ENCODE data around the gene SGSH. TPM values are rescaled to one million over a fixed set of nuclear protein-coding genes. Genes with fewer than 3 reads are reported as not detected.

SGSH gene
- total RNA-seq, 1 experiment from 2014 or later = 42.8 TPM

DNA sequence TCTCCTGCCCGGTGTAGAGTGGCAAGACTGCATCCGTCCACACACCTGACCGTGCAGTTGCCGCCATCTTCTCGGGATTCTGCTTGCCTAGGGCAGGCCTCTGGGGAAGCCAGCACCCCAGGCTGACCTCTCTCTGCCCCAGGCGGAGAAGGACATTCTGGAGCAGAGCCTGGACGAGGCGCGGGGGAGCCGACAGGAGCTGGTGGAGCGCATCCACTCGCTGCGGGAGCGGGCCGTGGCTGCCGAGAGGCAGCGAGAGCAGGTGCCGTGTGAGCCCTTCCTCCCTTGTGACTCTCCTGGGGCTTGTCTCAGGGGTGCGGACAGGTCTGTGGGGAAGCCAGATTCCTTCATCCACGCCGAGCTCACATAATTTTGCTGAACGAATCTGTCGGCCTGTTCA lies 30.5 kb downstream of the SGSH start:
- POLR2A ChIA-PET = no interaction called here
- BruUV-seq (replicated peaks) = no TSS peak

DNA sequence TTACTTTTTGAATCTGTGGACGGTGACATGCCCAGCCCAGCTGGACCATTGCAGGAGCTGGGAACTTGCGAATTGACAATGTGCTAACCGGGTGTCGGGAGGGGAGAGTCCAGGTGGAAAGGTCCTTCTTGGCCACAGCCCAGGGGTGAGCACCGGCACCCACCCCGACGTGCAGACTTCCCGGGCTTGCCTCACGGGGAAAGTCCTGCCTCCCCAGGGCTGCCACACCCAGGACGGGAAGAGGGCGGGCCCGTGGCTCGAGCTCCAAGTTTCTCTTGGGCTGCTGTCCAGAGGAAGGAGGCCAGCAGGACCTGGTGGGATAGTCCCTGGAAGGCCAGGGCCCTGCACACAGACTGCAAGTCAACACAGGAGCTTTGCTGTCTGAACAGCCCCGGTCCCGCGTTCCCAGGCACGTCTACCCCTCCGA lies 32.6 kb downstream of the SGSH start:
- TF ChIP-seq, protein P1, sequence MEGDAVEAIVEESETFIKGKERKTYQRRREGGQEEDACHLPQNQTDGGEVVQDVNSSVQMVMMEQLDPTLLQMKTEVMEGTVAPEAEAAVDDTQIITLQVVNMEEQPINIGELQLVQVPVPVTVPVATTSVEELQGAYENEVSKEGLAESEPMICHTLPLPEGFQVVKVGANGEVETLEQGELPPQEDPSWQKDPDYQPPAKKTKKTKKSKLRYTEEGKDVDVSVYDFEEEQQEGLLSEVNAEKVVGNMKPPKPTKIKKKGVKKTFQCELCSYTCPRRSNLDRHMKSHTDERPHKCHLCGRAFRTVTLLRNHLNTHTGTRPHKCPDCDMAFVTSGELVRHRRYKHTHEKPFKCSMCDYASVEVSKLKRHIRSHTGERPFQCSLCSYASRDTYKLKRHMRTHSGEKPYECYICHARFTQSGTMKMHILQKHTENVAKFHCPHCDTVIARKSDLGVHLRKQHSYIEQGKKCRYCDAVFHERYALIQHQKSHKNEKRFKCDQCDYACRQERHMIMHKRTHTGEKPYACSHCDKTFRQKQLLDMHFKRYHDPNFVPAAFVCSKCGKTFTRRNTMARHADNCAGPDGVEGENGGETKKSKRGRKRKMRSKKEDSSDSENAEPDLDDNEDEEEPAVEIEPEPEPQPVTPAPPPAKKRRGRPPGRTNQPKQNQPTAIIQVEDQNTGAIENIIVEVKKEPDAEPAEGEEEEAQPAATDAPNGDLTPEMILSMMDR (IDR thresholded peaks at IDR 0.05; ENCODE audit: insufficient read depth in 1 of 2, low read depth in 1 of 2, low read length in 1 of 2, severe bottlenecking in 1 of 2, unreplicated experiment in 1 of 2) = no peak
- no peaks in the 10 kb centered on the region for H3K36me3 Mint-ChIP-seq (ENCODE audit: insufficient read depth, unreplicated experiment)
- ChIA-PET POLR2A (no interaction called here), CTCF (no interaction called here)
- intact Hi-C loops (cut with micrococcal nuclease; ENCODE audit: unreplicated experiment) = no loop called here
- Histone ChIP-seq H3K36me3 (ENCODE audit: control insufficient read depth, insufficient read depth, low read length) (no peaks in the 10 kb centered on the region), H3K27me3 (replicated peaks; ENCODE audit: control insufficient read depth, insufficient read depth, low read length) (no peaks in the 10 kb centered on the region), H3K9me3 (no peaks in the 10 kb centered on the region), H3K4me3 (ENCODE audit: low read depth, low read length) (no peak overlapping the region), H3K4me1 (no peaks in the 10 kb centered on the region)
- no peak overlapping the region for H3K27ac Mint-ChIP-seq (ENCODE audit: unreplicated experiment)
- H3K4me3 Mint-ChIP-seq (ENCODE audit: unreplicated experiment) = no peak overlapping the region
- no peaks in the 10 kb centered on the region for H3K9me3 Mint-ChIP-seq (ENCODE audit: unreplicated experiment)
- no peaks in the 10 kb centered on the region for H3K4me1 Mint-ChIP-seq (ENCODE audit: low read depth, unreplicated experiment)
- no peak for DNase-seq
- H3K27me3 Mint-ChIP-seq (ENCODE audit: insufficient read depth, unreplicated experiment) = no peaks in the 10 kb centered on the region
- BruUV-seq (replicated peaks) = no TSS peak

More for the DNA sequence above, 30.5 kb downstream of the SGSH start:
- Histone ChIP-seq H3K4me1 (no peaks in the 10 kb centered on the region), H3K9me3 (no peaks in the 10 kb centered on the region), H3K4me3 (ENCODE audit: low read depth, low read length) (no peak overlapping the region), H3K36me3 (ENCODE audit: control insufficient read depth, insufficient read depth, low read length) (no peaks in the 10 kb centered on the region), H3K27me3 (replicated peaks; ENCODE audit: control insufficient read depth, insufficient read depth, low read length) (no peaks in the 10 kb centered on the region)
- Mint-ChIP-seq H3K4me1 (ENCODE audit: low read depth, unreplicated experiment) (no peaks in the 10 kb centered on the region), H3K4me3 (ENCODE audit: unreplicated experiment) (no peak overlapping the region), H3K9me3 (ENCODE audit: unreplicated experiment) (no peaks in the 10 kb centered on the region), H3K27ac (ENCODE audit: unreplicated experiment) (no peak overlapping the region), H3K27me3 (ENCODE audit: insufficient read depth, unreplicated experiment) (no peaks in the 10 kb centered on the region), H3K36me3 (ENCODE audit: insufficient read depth, unreplicated experiment) (no peaks in the 10 kb centered on the region)
- TF ChIP-seq, protein P1 (IDR thresholded peaks at IDR 0.05; ENCODE audit: insufficient read depth in 1 of 2, low read depth in 1 of 2, low read length in 1 of 2, severe bottlenecking in 1 of 2, unreplicated experiment in 1 of 2) = no peak
- intact Hi-C loops (cut with micrococcal nuclease; ENCODE audit: unreplicated experiment) = no loop called here
- no peak for DNase-seq
- CTCF ChIA-PET = no interaction called here

DNA sequence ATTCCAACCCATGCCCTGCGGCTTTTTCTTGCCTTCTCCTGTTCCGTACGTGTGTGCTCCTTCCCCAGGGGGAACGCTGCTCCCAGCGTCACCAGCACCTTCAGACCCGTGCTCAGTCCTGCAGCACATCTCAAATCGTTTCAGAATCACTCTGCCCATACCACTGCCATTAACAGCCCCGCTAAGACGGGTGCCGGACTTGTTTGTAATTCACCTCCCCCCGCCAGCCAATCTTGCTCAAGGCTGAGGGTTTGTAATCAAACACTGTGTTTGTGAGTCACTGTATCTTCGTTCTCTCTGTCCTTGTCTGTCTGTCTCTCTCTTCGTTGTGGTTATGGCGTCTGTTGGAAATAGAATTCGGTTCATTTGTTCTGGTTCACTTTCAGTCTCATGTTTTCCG lies 33.0 kb downstream of the SGSH start:
- ChIA-PET POLR2A (no interaction called here), CTCF (no interaction called here)
- H3K27ac Mint-ChIP-seq (ENCODE audit: unreplicated experiment) = no peak overlapping the region
- DNase-seq = no peak
- H3K27me3 Mint-ChIP-seq (ENCODE audit: insufficient read depth, unreplicated experiment) = no peaks in the 10 kb centered on the region
- no peaks in the 10 kb centered on the region for H3K36me3 ChIP-seq (ENCODE audit: control insufficient read depth, insufficient read depth, low read length)
- H3K9me3 ChIP-seq = no peaks in the 10 kb centered on the region
- H3K4me3 Mint-ChIP-seq (ENCODE audit: unreplicated experiment) = no peak overlapping the region
- no peaks in the 10 kb centered on the region for H3K27me3 ChIP-seq (replicated peaks; ENCODE audit: control insufficient read depth, insufficient read depth, low read length)
- H3K9me3 Mint-ChIP-seq (ENCODE audit: unreplicated experiment) = no peaks in the 10 kb centered on the region
- TF ChIP-seq, protein P1 (IDR thresholded peaks at IDR 0.05; ENCODE audit: insufficient read depth in 1 of 2, low read depth in 1 of 2, low read length in 1 of 2, severe bottlenecking in 1 of 2, unreplicated experiment in 1 of 2) = no peak
- no peak overlapping the region for H3K4me3 ChIP-seq (ENCODE audit: low read depth, low read length)
- no TSS peak for BruUV-seq (replicated peaks)
- H3K4me1 Mint-ChIP-seq (ENCODE audit: low read depth, unreplicated experiment) = no peaks in the 10 kb centered on the region
- no peaks in the 10 kb centered on the region for H3K36me3 Mint-ChIP-seq (ENCODE audit: insufficient read depth, unreplicated experiment)
- intact Hi-C loops (cut with micrococcal nuclease; ENCODE audit: unreplicated experiment) = no loop called here
- no peaks in the 10 kb centered on the region for H3K4me1 ChIP-seq

All from Caco-2 (cell line).